Brain pericyte (primary cell): ENCODE data around the gene PCDHGA1.
"Not testable (repeated sequence)": the region's sequence is repeated elsewhere in the genome, so short reads cannot be mapped to it uniquely, and the experiment has no call there.

ENCODE experiments used
- DNase-seq: peaks from one replicate; pipeline ENCODE4 v3.0.0-alpha.2; 2012; ENCODE audit warnings: low read depth, low spot score

Gene PCDHGA1

DNA sequence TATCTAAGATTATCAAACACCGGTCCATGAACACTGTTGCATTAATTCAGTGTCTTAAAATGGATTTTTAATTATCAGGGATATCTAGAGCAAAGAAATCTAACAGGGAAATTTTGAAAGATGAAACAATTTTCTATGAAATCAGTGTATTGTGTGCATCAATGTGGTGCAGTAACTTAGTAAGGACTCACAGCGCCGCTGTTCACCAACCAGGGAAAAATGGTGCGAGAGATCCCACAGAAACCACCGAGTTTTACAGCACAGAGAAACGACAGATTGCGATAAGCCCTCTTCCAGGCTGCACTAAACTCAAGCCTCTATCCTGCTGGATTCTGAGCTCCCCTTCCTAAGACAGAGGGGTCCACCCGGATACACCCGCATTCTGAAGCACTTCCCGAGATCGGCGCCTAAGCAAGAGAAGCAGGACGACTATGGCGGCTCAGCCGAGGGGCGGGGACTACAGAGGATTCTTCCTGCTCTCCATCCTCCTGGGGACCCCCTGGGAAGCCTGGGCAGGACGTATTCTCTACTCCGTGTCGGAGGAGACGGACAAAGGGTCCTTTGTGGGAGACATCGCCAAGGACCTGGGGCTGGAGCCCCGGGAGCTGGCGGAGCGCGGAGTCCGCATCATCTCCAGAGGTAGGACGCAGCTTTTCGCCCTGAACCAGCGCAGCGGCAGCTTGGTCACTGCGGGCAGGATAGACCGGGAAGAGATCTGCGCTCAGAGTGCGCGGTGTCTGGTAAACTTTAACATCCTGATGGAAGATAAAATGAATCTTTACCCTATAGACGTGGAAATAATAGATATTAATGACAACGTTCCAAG lies 52.4 kb downstream of the PCDHGA1 start, which contains the start of gene PCDHGA7:
TSS of gene PCDHGA7 (plus strand) at position 274 of the 826 bp plus-strand sequence. CDS start at position 432, 158 bp downstream.
- DNase-seq: no peak

DNA sequence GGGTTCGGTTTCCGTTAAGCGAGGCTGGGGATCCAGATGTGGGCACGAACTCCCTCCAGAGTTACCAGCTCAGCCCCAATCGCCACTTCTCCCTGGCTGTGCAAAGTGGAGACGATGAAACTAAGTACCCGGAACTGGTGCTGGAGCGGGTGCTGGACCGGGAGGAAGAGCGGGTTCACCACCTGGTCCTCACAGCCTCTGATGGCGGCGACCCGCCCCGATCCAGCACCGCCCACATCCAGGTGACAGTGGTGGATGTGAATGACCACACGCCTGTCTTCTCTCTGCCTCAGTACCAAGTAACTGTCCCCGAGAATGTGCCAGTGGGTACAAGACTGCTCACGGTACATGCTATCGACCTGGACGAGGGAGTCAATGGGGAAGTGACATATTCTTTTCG lies 53.0 kb downstream of the PCDHGA1 start:
- no peak for DNase-seq

DNA sequence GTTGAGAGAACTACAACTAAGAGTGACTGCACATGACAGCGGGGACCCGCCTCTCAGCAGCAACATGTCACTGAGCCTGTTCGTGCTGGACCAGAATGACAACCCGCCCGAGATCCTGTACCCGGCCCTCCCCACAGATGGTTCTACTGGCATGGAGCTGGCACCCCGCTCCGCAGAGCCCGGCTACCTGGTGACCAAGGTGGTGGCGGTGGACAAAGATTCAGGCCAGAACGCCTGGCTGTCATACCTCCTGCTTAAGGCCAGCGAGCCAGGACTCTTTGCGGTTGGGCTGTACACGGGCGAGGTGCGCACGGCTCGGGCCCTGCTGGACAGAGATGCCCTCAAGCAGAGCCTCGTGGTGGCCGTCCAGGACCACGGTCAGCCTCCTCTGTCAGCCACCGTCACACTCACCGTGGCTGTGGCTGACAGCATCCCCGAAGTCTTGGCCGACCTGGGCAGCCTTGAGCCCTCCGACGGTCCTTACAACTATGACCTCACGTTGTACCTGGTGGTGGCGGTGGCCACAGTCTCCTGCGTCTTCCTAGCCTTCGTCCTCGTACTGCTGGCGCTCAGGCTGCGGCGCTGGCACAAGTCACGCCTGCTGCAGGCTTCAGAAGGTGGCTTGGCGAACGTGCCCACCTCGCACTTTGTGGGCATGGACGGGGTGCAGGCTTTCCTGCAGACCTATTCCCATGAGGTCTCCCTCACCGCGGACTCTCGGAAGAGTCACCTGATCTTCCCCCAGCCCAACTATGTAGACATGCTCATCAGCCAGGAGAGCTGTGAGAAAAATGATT lies 54.4 kb downstream of the PCDHGA1 start:
- no peak for DNase-seq

DNA sequence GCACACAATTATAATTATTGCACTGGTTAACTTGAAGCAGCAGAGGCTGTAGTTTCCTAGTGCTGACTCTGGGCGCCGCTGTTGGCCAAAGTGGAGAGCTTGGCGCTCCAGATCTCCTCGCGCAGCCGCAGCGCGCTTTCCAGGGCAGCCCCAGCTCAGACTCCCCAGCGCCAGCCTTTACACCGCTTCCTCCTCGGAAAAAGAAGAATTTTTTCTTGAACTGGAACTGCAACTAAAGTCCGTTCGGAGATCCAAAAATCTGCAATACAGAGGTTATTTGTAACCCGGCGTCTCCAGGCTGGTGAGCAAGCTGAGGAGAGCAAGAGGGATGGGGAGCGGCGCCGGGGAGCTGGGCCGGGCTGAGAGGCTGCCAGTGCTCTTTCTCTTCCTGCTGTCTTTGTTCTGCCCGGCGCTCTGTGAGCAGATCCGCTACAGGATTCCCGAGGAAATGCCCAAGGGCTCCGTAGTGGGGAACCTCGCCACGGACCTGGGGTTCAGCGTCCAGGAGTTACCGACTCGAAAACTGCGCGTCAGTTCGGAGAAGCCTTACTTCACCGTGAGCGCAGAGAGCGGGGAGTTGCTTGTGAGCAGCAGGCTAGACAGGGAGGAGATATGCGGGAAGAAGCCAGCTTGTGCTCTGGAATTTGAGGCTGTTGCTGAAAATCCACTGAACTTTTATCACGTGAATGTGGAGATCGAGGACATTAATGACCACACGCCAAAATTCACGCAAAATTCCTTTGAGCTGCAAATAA lies 57.4 kb downstream of the PCDHGA1 start, which contains the start of gene PCDHGB4:
TSS of gene PCDHGB4 (plus strand) at position 142 of the 755 bp plus-strand sequence. CDS start at position 329, 187 bp downstream.
- DNase-seq: not testable (repeated sequence)

DNA sequence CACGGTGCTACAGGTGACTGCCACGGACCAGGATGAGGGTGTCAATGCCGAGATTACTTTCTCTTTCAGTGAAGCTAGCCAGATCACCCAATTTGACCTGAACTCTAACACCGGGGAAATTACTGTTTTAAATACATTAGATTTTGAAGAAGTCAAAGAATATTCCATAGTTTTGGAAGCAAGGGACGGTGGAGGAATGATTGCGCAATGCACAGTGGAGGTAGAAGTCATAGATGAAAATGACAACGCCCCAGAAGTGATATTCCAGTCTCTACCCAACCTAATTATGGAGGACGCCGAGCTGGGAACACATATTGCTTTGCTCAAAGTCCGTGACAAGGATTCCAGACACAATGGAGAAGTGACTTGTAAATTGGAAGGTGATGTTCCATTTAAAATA lies 58.3 kb downstream of the PCDHGA1 start:
- DNase-seq: no peak

DNA sequence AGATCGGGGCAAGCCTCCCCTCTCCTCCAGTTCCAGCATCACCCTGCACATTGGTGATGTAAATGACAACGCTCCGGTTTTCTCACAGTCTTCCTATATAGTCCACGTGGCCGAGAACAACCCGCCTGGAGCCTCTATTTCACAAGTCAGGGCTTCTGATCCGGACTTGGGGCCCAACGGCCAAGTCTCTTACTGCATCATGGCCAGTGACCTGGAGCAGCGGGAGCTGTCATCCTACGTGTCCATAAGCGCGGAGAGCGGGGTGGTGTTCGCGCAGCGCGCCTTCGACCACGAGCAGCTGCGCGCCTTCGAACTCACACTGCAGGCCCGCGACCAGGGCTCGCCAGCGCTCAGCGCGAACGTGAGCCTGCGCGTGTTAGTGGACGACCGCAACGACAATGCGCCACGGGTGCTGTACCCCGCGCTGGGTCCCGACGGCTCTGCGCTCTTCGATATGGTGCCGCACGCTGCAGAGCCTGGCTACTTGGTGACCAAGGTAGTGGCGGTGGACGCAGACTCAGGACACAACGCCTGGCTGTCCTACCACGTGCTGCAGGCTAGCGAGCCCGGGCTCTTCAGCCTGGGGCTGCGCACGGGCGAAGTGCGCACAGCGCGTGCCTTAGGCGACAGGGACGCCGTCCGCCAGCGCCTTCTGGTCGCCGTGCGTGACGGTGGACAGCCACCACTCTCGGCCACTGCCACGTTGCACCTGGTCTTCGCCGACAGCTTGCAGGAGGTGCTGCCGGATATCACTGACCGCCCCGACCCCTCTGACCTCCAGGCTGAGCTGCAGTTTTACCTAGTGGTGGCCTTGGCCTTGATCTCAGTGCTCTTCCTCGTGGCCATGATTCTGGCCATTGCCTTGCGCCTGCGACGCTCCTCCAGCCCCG lies 59.1 kb downstream of the PCDHGA1 start:
- DNase-seq: no peak

DNA sequence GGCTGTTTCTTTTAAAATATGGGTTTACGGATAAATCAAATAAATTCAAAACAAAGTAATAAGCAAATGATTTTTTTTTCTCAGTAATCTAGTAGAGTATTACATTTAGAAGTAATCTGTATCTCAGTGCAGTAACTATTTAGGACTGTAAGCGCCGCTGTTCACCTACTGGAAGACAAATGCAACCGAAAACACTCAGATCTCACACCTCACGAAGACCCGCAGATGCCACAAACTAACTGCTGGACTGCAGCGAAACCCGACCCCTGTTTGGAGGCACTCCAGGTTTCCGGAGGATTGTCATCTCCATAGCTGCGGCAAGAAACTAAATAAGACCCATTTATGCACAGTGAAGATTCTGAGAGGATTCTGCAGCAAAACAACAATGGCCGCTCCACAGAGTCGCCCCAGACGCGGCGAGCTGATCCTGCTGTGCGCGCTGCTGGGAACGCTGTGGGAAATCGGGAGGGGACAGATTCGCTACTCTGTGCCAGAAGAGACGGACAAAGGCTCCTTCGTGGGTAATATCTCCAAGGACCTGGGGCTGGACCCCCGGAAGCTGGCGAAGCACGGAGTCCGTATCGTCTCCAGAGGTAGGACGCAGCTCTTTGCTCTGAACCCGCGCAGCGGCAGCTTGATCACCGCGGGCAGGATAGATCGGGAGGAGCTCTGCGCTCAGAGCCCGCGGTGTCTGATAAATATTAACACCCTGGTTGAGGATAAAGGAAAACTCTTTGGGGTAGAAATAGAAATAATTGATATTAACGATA lies 62.3 kb downstream of the PCDHGA1 start, which contains the start of gene PCDHGA8:
TSS of gene PCDHGA8 (plus strand) at position 205 of the 770 bp plus-strand sequence. CDS start at position 386, 181 bp downstream.
- no peak for DNase-seq

DNA sequence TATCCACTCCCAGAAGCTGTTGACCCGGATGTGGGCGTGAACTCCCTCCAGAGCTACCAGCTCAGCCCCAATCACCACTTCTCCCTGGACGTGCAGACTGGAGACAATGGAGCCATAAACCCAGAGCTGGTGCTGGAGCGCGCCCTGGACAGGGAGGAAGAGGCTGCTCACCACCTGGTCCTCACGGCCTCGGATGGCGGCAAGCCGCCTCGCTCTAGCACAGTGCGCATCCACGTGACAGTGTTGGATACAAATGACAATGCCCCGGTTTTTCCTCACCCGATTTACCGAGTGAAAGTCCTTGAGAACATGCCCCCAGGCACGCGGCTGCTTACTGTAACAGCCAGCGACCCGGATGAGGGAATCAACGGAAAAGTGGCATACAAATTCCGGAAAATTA lies 63.0 kb downstream of the PCDHGA1 start:
- DNase-seq: no peak

DNA sequence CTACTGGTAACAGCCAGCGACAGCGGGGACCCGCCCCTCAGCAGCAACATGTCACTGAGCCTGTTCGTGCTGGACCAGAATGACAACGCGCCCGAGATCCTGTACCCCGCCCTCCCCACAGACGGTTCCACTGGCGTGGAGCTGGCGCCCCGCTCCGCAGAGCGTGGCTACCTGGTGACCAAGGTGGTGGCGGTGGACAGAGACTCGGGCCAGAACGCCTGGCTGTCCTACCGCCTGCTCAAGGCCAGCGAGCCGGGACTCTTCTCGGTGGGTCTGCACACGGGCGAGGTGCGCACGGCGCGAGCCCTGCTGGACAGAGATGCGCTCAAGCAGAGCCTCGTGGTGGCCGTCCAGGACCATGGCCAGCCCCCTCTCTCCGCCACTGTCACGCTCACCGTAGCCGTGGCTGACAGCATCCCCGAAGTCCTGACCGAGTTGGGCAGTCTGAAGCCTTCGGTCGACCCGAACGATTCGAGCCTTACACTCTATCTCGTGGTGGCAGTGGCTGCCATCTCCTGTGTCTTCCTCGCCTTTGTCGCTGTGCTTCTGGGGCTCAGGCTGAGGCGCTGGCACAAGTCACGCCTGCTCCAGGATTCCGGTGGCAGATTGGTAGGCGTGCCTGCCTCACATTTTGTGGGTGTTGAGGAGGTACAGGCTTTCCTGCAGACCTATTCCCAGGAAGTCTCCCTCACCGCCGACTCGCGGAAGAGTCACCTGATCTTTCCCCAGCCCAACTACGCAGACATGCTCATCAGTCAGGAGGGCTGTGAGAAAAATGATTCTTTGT lies 64.3 kb downstream of the PCDHGA1 start:
- DNase-seq: not testable (repeated sequence)

DNA sequence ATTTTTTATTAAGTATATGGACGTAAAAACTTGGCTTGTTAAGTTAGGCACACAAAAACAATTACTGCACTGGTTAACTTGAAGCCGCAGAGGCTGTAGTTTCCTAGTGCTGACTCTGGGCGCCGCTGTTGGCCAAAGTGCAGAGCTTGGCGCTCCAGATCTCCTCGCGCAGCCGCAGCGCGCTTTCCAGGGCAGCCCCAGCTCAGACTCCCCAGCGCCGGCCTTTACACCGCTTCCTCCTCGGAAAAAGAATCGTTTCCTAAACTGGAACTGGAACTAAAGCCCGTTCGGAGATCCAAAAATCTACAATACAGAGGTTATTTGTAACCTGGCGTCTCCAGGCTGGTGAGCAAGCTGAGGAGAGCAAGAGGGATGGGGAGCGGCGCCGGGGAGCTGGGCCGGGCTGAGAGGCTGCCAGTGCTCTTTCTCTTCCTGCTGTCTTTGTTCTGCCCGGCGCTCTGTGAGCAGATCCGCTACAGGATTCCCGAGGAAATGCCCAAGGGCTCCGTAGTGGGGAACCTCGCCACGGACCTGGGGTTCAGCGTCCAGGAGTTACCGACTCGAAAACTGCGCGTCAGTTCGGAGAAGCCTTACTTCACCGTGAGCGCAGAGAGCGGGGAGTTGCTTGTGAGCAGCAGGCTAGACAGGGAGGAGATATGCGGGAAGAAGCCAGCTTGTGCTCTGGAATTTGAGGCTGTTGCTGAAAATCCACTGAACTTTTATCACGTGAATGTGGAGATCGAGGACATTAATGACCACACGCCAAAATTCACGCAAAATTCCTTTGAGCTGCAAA lies 67.6 kb downstream of the PCDHGA1 start, which contains the start of gene PCDHGB5:
TSS of gene PCDHGB5 (plus strand) at position 192 of the 796 bp plus-strand sequence. CDS start at position 373, 181 bp downstream.
- not testable (repeated sequence) for DNase-seq

DNA sequence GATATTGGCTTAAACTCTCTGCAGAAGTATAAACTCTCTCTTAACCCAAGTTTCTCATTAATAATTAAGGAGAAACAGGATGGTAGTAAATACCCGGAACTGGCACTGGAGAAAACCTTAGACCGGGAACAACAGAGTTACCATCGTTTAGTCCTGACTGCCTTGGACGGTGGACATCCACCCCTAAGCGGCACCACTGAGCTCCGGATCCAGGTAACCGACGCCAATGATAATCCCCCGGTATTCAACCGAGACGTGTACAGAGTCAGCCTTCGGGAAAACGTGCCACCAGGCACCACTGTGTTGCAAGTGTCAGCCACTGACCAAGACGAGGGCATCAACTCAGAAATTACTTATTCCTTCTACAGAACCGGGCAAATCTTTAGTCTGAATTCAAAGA lies 68.3 kb downstream of the PCDHGA1 start:
- no peak for DNase-seq

DNA sequence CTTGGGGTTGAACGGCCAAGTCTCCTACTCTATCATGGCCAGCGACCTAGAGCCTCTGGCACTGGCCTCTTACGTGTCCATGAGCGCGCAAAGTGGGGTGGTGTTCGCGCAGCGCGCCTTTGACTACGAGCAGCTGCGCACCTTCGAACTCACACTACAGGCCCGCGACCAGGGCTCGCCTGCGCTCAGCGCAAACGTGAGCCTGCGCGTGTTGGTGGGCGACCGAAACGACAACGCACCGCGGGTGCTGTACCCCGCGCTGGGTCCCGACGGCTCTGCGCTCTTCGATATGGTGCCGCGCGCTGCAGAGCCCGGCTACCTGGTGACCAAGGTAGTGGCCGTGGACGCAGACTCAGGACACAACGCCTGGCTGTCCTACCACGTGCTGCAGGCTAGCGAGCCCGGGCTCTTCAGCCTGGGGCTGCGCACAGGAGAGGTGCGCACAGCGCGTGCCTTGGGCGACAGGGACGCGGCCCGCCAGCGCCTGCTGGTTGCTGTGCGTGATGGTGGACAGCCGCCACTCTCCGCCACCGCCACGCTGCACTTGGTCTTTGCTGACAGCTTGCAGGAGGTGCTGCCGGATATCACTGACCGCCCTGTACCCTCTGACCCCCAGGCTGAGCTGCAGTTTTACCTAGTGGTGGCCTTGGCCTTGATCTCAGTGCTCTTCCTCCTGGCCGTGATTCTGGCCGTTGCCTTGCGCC lies 69.4 kb downstream of the PCDHGA1 start:
- no peak for DNase-seq

DNA sequence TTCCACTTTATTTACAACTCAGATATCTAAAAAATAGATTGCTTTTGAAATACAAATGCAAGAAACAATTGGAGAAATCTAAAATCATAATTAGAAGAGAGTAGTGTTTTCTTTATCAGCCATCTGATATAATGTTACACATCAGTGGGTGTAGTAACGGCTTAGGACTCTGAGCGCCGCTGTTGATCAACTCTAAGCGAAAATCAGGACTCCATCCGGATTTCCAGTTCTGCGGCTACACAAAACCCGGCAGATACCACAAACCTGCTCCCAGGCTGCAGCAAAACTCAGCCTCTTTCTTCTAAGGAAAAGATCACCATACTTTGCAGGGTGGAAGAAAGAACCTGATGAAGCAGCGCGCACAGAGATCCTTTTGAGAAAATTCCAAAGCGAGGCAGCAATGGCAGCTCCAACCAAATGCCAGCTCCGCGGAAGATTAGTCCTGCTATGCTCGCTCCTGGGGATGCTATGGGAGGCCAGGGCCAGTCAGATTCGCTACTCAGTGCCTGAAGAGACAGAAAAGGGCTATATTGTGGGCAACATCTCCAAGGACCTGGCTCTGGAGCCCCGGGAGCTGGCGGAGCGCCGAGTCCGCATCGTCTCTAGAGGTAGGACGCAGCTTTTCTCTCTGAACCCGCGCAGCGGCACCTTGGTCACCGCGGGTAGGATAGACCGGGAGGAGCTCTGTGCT lies 72.4 kb downstream of the PCDHGA1 start, which contains the start of gene PCDHGA9:
TSS of gene PCDHGA9 (plus strand) at position 226 of the 691 bp plus-strand sequence. CDS start at position 401, 175 bp downstream.
- no peak for DNase-seq

DNA sequence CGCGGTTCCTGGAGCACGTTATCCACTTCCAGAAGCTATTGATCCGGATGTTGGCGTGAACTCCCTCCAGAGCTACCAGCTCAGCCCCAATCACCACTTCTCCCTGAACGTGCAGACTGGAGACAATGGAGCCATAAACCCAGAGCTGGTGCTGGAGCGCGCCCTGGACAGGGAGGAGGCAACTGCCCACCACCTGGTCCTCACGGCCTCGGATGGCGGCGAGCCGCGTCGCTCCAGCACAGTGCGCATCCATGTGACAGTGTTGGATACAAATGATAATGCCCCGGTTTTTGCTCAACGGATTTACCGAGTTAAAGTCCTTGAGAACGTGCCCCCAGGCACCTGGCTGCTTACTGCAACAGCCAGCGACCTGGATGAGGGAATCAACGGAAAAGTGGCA lies 73.1 kb downstream of the PCDHGA1 start:
- no peak for DNase-seq

DNA sequence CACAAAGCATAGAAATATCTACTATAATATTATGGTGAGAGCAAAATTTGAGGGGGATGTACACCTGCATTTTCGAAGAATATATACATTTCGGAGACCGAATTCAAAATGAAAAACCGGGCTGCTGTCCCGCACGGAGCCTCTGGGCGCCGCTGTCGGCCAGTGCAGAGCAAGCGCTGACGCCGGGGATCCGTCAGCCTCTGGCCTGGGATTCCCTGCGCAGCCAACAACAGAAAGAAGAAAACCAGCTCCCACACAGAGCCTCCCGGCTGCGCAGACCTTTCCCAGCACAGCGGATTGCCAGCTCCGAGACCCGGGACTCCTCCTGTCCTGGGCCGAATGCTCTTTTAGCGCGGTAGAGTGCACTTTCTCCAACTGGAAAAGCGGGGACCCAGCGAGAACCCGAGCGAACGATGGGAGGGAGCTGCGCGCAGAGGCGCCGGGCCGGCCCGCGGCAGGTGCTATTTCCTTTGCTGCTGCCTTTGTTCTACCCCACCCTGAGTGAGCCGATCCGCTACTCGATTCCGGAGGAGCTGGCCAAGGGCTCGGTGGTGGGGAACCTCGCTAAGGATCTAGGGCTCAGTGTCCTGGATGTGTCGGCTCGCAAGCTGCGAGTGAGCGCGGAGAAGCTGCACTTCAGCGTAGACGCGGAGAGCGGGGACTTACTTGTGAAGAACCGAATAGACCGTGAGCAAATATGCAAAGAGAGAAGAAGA lies 77.6 kb downstream of the PCDHGA1 start, which contains the start of gene PCDHGB6:
TSS of gene PCDHGB6 (plus strand) at position 232 of the 716 bp plus-strand sequence. CDS start at position 414, 182 bp downstream.
- DNase-seq: not testable (repeated sequence)
